HepG2 (cell line): Measurements from ENCODE around the gene MYO1E. TPM values are rescaled to one million over a fixed set of nuclear protein-coding genes. Genes with fewer than 3 reads are reported as not detected.

Source experiments
- CAMTA2 ChIP-seq: sonication (generic); formaldehyde crosslinking; IDR thresholded peaks from 2 replicates; pipeline ENCODE4 v1.4.0; 2020; ENCODE audit warnings: mild to moderate bottlenecking, missing genetic modification reagents, borderline replicate concordance
- CCDC6 ChIP-seq: sonication (generic); formaldehyde crosslinking; IDR thresholded peaks from 2 replicates; pipeline ENCODE4 v1.8.1; 2022; ENCODE audit warnings: mild to moderate bottlenecking, missing genetic modification reagents, moderate library complexity
- HOXA9 ChIP-seq: sonication (generic); formaldehyde crosslinking; IDR thresholded peaks from 2 replicates; pipeline ENCODE4 v1.8.1; 2022; ENCODE audit warnings: missing genetic modification reagents, mild to moderate bottlenecking, moderate library complexity, borderline replicate concordance
- JDP2 ChIP-seq: sonication (generic); formaldehyde crosslinking; IDR thresholded peaks from 2 replicates; pipeline ENCODE4 v1.8.1; 2022; ENCODE audit warnings: missing genetic modification reagents, borderline replicate concordance
- JUN ChIP-seq: sonication (generic); formaldehyde crosslinking; IDR thresholded peaks from 2 replicates; pipeline ENCODE4 v1.4.0; 2020; ENCODE audit warnings: mild to moderate bottlenecking, missing genetic modification reagents
- MAF1 ChIP-seq: sonication (generic); formaldehyde crosslinking; IDR thresholded peaks from 2 replicates; pipeline ENCODE4 v1.5.0; 2020; ENCODE audit warnings: missing genetic modification reagents, borderline replicate concordance
- MED13 ChIP-seq: sonication (generic); formaldehyde crosslinking; IDR thresholded peaks from 2 replicates; pipeline ENCODE4 v1.5.0; 2020; ENCODE audit warnings: missing genetic modification reagents
- NFKB2 ChIP-seq: sonication (generic); formaldehyde crosslinking; IDR thresholded peaks from 2 replicates; pipeline ENCODE4 v1.4.0; 2020; ENCODE audit warnings: missing genetic modification reagents, borderline replicate concordance
- PRDM10 ChIP-seq: sonication (generic); formaldehyde crosslinking; IDR thresholded peaks from 2 replicates; pipeline ENCODE4 v1.4.0; 2020; ENCODE audit warnings: low read depth, missing genetic modification reagents
- RBFOX2 ChIP-seq: fragments of 200-400 bp; formaldehyde crosslinking; IDR thresholded peaks from 2 replicates; pipeline ENCODE4 v1.6.1; 2017; ENCODE audit warnings: low read depth, mild to moderate bottlenecking, low read length
- TEF ChIP-seq: sonication (generic); formaldehyde crosslinking; IDR thresholded peaks from 2 replicates; pipeline ENCODE4 v1.5.0; 2020; ENCODE audit warnings: missing genetic modification reagents
- ZNF225 ChIP-seq: sonication (generic); formaldehyde crosslinking; IDR thresholded peaks from 2 replicates; pipeline ENCODE4 v1.4.0; 2020; ENCODE audit warnings: mild to moderate bottlenecking, missing genetic modification reagents
- ZNF550 ChIP-seq: sonication (generic); formaldehyde crosslinking; IDR thresholded peaks from 2 replicates; pipeline ENCODE4 v1.4.0; 2020; ENCODE audit warnings: mild to moderate bottlenecking, missing genetic modification reagents, borderline replicate concordance
- polyA plus RNA-seq, 8 experiments: library from polyadenylated mRNA; depleted of rRNA in 3 of 8; stranded (reverse) in 7 of 8; unstranded in 1 of 8; fragments of >200 nt; fragmentation: Illumina TruSeq in 4 of 8; extraction: Trizol in 4 of 8; gene quantifications; 2 replicates each; pipeline versions ENCODE4 v1.2.1 to v1.2.3, GENCODE V29; 2011 to 2016; ENCODE audit warnings: low read depth in 4 of 8, missing spikeins in 1 of 8, mixed read lengths in 1 of 8; ENCODE audit not compliant: insufficient read depth in 1 of 8
- total RNA-seq, 5 experiments: library from RNA; depleted of rRNA; stranded (reverse); fragments of >200 nt; fragmentation: Illumina TruSeq; extraction: Trizol; gene quantifications; 2 replicates each; pipeline ENCODE4 v1.2.3, GENCODE V29; 2016; ENCODE audit warnings: low read depth in 1 of 5
- TF ChIP-seq, protein P1 (sequence below): sonication (generic); formaldehyde crosslinking; IDR thresholded peaks from 2 replicates; pipeline ENCODE4 v1.4.0; 2020; ENCODE audit warnings: mild to moderate bottlenecking, missing genetic modification reagents
- TF ChIP-seq, protein P2 (sequence below): IDR thresholded peaks from 2 replicates; pipeline ENCODE4 v1.6.1; 2016; ENCODE audit warnings: low read depth, borderline replicate concordance
- TF ChIP-seq, protein P3 (sequence below): sonication (generic); formaldehyde crosslinking; IDR thresholded peaks from 2 replicates; pipeline ENCODE4 v1.5.0; 2020; ENCODE audit warnings: missing genetic modification reagents, mild to moderate bottlenecking, borderline replicate concordance

MYO1E gene
- total and polyA plus RNA-seq, 2 of the 13 experiments (the other 11 are each of a cell fraction or from before 2014, with no cell fraction given) = 15.7 to 25.1 TPM

DNA sequence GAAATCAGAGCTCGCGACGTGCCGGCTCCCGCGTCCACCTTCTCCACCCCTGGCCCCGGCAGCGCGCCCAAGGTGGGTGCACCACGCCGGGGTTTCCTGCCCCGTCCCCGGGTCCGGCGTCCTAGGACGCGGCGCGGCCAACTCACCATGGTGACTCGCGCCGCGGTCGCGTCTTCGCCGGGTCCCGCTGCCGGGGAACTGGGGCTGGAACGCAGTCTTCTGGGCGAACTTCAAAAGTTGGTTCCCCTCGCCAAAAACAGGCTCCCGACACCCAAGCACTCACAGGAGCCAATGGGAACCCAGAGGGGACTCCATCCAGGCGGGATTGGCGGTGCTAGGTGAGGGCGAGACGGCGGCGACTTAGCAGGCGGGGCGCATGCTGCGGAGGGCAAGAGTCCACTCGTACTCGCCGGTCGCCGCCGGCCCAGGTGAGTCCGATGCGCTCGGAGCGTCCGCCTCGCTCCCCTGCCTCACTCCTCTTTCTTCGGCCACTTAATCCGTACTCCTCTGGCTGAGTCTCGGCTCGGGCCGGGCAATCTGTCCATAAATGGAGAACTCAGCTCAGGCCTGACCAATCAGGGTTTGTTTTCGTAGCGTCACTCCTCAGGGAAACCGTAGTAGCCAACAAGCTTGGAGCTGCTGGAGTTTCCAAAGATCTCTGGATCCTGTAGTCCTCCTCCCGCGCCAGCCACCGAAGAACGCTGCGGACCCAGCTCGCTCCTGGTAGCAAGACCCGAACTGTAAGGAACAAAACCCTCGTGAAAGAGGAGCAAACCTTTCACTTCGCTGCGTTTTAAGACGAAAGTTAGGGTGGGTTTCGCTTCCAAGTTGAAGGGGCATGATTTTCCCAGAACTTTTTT is at the start of gene MYO1E (continued):
- no peak for TF ChIP-seq CCDC6 (CRISPR knock-in tag)
- TF ChIP-seq, protein P1, sequence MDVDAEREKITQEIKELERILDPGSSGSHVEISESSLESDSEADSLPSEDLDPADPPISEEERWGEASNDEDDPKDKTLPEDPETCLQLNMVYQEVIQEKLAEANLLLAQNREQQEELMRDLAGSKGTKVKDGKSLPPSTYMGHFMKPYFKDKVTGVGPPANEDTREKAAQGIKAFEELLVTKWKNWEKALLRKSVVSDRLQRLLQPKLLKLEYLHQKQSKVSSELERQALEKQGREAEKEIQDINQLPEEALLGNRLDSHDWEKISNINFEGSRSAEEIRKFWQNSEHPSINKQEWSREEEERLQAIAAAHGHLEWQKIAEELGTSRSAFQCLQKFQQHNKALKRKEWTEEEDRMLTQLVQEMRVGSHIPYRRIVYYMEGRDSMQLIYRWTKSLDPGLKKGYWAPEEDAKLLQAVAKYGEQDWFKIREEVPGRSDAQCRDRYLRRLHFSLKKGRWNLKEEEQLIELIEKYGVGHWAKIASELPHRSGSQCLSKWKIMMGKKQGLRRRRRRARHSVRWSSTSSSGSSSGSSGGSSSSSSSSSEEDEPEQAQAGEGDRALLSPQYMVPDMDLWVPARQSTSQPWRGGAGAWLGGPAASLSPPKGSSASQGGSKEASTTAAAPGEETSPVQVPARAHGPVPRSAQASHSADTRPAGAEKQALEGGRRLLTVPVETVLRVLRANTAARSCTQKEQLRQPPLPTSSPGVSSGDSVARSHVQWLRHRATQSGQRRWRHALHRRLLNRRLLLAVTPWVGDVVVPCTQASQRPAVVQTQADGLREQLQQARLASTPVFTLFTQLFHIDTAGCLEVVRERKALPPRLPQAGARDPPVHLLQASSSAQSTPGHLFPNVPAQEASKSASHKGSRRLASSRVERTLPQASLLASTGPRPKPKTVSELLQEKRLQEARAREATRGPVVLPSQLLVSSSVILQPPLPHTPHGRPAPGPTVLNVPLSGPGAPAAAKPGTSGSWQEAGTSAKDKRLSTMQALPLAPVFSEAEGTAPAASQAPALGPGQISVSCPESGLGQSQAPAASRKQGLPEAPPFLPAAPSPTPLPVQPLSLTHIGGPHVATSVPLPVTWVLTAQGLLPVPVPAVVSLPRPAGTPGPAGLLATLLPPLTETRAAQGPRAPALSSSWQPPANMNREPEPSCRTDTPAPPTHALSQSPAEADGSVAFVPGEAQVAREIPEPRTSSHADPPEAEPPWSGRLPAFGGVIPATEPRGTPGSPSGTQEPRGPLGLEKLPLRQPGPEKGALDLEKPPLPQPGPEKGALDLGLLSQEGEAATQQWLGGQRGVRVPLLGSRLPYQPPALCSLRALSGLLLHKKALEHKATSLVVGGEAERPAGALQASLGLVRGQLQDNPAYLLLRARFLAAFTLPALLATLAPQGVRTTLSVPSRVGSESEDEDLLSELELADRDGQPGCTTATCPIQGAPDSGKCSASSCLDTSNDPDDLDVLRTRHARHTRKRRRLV (CRISPR knock-in tag) = no peak
- TF ChIP-seq, protein P2, sequence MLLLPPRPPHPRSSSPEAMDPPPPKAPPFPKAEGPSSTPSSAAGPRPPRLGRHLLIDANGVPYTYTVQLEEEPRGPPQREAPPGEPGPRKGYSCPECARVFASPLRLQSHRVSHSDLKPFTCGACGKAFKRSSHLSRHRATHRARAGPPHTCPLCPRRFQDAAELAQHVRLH (CRISPR knock-in tag) = no peak
- TF ChIP-seq RBFOX2 = peak; percentile 76; the same call in 1 of the 2 replicates
- TF ChIP-seq TEF = no peak
- peak; percentile 45; the same call in 1 of the 2 replicates for TF ChIP-seq MAF1 (CRISPR knock-in tag)
- TF ChIP-seq, protein P3, sequence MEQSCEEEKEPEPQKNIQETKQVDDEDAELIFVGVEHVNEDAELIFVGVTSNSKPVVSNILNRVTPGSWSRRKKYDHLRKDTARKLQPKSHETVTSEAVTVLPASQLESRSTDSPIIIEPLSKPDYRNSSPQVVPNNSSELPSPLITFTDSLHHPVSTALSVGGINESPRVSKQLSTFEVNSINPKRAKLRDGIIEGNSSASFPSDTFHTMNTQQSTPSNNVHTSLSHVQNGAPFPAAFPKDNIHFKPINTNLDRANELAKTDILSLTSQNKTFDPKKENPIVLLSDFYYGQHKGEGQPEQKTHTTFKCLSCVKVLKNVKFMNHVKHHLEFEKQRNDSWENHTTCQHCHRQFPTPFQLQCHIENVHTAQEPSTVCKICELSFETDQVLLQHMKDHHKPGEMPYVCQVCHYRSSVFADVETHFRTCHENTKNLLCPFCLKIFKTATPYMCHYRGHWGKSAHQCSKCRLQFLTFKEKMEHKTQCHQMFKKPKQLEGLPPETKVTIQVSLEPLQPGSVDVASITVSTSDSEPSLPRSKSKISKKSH (CRISPR knock-in tag) = peak; percentile 69; the same call in 1 of the 2 replicates
- TF ChIP-seq JDP2 = no peak; the same call in 1 of the 2 replicates
- TF ChIP-seq PRDM10 = no peak
- no peak for TF ChIP-seq NFKB2 (CRISPR knock-in tag)
- TF ChIP-seq ZNF225 = no peak; the same call in 1 of the 2 replicates
- TF ChIP-seq MED13 (CRISPR knock-in tag) = no peak
- TF ChIP-seq HOXA9 (CRISPR knock-in tag) = no peak
- TF ChIP-seq JUN (CRISPR knock-in tag) = no peak; the same call in 1 of the 2 replicates
- no peak for TF ChIP-seq ZNF550 (CRISPR knock-in tag)
- TF ChIP-seq CAMTA2 = no peak
